ENCODE results near the gene UNC5CL.

The UNC5CL gene

DNA sequence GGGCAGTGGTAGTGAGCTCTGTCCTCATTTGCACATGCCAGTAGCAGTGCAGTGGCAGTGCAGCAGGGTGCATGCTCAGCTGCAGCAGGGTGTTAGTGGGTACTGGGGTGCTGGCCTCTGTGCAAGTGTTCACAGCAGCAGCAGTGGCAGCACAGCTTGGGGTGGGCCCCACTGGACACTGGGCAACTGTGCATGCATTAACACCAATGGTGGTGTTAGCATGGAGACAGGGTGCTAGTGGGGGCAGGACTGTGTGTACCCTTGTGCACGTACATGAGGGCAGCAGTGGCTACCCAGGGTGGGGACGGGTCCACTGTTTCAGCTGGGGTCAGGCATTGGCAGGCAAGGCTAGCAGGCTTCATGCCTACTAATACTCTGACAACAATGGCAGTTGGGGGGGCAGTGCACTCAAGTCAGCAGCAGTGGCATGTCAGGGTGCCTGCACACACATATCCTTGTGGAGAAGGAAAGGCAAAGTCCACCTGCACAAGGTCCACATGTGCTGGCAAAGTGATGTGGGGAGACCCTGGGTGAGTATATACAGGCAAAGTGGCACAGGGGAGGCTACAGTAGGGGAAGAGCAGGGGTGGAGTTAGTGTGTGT, 60.2 kb downstream of the UNC5CL start:
- H3K4me3 ChIP-seq (ENCODE audit: insufficient read length, low read depth), result no peak overlapping the region
- H3K9me3 ChIP-seq (ENCODE audit: insufficient read depth, low read length), result no peaks in the 10 kb centered on the region
- no peak for TF ChIP-seq YY1 (IDR thresholded peaks at IDR 0.05; ENCODE audit: insufficient read depth, insufficient read length)
- TF ChIP-seq ZNF274 (IDR thresholded peaks at IDR 0.05; ENCODE audit: low read depth, low read length), result no peak
- no peak for TF ChIP-seq SUZ12 (IDR thresholded peaks at IDR 0.05; ENCODE audit: extremely low read depth, insufficient read depth, insufficient read length)
- no peak overlapping the region for H3K9ac ChIP-seq (ENCODE audit: insufficient read length, low read depth)
- no peaks in the 10 kb centered on the region for H3K27me3 ChIP-seq (ENCODE audit: insufficient read depth, insufficient read length)
- no peaks in the 10 kb centered on the region for H3K36me3 ChIP-seq (ENCODE audit: insufficient read depth, insufficient read length, low read length)
- H3K4me1 ChIP-seq (ENCODE audit: insufficient read depth, insufficient read length), result no peaks in the 10 kb centered on the region
- no peak for DNase-seq (ENCODE audit: low read depth, low spot score)

DNA sequence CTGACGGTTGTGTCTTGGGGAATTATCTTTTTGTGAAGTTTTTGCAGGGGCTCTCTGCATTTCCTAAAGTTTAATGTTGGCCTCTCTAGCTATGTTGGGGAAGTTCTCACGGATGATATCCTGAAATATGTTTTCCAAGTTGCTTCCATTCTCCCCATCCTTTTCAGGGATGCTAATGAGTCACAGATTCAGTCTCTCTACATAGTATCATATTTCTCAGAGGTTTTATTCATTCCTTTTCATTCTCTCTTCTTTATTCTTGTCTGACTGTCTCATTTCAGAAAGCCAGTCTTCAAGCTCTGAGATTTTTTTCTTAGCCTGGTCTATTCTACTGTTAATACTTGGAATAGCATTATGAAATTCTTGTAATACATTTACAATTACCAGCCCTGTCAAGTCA, 61.3 kb downstream of the UNC5CL start:
- no peak overlapping the region for H3K4me3 ChIP-seq (ENCODE audit: insufficient read length, low read depth)
- no peaks in the 10 kb centered on the region for H3K9me3 ChIP-seq (ENCODE audit: insufficient read depth, low read length)
- no peak for DNase-seq (ENCODE audit: low read depth, low spot score)
- H3K36me3 ChIP-seq (ENCODE audit: insufficient read depth, insufficient read length, low read length), result no peaks in the 10 kb centered on the region
- no peak overlapping the region for H3K9ac ChIP-seq (ENCODE audit: insufficient read length, low read depth)
- TF ChIP-seq ZNF274 (IDR thresholded peaks at IDR 0.05; ENCODE audit: low read depth, low read length) (no peak), YY1 (IDR thresholded peaks at IDR 0.05; ENCODE audit: insufficient read depth, insufficient read length) (no peak), SUZ12 (IDR thresholded peaks at IDR 0.05; ENCODE audit: extremely low read depth, insufficient read depth, insufficient read length) (no peak)
- H3K4me1 ChIP-seq (ENCODE audit: insufficient read depth, insufficient read length), result no peaks in the 10 kb centered on the region
- no peaks in the 10 kb centered on the region for H3K27me3 ChIP-seq (ENCODE audit: insufficient read depth, insufficient read length)

DNA sequence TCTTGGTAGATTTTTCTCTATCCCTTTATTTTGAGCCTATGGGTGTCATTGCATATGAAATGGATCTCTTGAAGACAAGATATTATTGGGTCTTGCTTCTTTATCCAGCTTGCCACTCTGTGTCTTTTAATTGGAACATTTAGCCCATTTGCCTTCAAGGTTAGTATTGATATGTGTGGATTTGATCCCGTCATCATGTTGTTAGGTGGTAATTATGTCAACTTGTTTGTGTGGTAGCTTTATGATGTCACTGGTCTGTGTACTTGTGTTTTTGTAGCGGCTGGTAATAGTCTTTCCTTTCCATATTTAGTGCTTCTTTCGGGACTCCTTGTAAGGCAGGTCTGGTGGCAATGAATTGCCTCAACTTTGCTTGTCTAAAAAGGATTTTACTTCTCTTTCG, 61.9 kb downstream of the UNC5CL start:
- H3K27me3 ChIP-seq (ENCODE audit: insufficient read depth, insufficient read length), result no peaks in the 10 kb centered on the region

More for the DNA sequence above, 61.9 kb downstream of the UNC5CL start:
- no peak for TF ChIP-seq YY1 (IDR thresholded peaks at IDR 0.05; ENCODE audit: insufficient read depth, insufficient read length)
- TF ChIP-seq SUZ12 (IDR thresholded peaks at IDR 0.05; ENCODE audit: extremely low read depth, insufficient read depth, insufficient read length), result no peak
- TF ChIP-seq ZNF274 (IDR thresholded peaks at IDR 0.05; ENCODE audit: low read depth, low read length), result no peak
- no peaks in the 10 kb centered on the region for H3K4me1 ChIP-seq (ENCODE audit: insufficient read depth, insufficient read length)
- H3K9ac ChIP-seq (ENCODE audit: insufficient read length, low read depth), result no peak overlapping the region
- DNase-seq (ENCODE audit: low read depth, low spot score), result no peak
- H3K9me3 ChIP-seq (ENCODE audit: insufficient read depth, low read length), result no peaks in the 10 kb centered on the region
- H3K36me3 ChIP-seq (ENCODE audit: insufficient read depth, insufficient read length, low read length), result no peaks in the 10 kb centered on the region
- no peak overlapping the region for H3K4me3 ChIP-seq (ENCODE audit: insufficient read length, low read depth)

All from NT2/D1 (cell line).